Measurements from ENCODE around the gene ZNF775. TPM values are rescaled to one million over a fixed set of nuclear protein-coding genes. Genes with fewer than 3 reads are reported as not detected.

ZNF775 gene
- total and polyA plus RNA-seq, 2 of the 13 experiments (the other 11 are each of a cell fraction or from before 2014, with no cell fraction given), result 3.1 to 3.2 TPM

DNA sequence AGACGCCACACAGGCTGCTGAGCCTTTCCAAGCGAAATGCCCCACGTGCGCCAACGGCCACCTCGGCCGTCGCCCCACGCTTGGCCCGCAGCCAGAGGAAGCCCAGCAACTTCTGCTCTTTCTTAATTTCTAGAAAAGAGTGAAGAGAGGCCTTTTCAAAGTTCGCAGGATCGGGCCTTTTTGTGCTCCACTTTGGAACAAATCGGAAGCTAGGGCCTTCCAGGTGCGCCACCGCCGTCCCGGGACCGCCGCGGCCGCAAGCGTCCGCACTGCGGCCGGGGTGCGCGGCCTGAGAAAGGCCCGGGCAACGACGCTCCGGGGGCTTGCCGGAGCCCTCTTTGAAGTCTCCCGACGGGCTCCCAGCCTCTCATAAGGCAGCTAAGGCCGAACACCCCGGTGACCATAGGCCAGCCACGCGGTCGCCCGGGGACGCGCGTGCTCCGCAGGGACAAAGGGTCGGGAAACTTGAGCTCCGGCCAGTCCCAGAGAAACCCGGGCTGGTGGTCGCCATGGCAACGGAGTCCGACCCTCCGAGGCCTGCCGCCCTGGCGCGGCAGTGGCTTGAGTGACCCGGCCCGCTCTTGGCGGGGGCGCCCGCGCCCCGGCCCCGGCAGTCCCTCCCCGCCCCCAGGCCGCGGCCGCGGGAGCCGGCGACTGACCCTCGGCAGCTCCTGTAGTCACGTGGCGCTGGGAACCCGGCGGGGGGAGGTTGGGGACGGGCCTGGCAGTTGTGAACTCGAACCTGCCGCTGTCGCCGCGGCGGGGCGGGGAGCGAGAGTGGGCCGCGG, 10.8 kb upstream of the ZNF775 start, which contains the start of gene REPIN1 (continued):
- TF ChIP-seq, protein P1, sequence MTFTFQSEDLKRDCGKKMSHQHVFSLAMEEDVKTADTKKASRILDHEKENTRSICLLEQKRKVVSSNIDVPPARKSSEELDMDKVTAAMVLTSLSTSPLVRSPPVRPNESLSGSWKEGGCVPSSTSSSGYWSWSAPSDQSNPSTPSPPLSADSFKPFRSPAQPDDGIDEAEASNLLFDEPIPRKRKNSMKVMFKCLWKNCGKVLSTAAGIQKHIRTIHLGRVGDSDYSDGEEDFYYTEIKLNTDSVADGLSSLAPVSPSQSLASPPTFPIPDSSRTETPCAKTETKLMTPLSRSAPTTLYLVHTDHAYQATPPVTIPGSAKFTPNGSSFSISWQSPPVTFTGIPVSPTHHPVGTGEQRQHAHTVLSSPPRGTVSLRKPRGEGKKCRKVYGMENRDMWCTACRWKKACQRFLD (CRISPR knock-in tag; IDR thresholded peaks at IDR 0.05; ENCODE audit: borderline replicate concordance), result peak; percentile 77
- TF ChIP-seq, protein P2, sequence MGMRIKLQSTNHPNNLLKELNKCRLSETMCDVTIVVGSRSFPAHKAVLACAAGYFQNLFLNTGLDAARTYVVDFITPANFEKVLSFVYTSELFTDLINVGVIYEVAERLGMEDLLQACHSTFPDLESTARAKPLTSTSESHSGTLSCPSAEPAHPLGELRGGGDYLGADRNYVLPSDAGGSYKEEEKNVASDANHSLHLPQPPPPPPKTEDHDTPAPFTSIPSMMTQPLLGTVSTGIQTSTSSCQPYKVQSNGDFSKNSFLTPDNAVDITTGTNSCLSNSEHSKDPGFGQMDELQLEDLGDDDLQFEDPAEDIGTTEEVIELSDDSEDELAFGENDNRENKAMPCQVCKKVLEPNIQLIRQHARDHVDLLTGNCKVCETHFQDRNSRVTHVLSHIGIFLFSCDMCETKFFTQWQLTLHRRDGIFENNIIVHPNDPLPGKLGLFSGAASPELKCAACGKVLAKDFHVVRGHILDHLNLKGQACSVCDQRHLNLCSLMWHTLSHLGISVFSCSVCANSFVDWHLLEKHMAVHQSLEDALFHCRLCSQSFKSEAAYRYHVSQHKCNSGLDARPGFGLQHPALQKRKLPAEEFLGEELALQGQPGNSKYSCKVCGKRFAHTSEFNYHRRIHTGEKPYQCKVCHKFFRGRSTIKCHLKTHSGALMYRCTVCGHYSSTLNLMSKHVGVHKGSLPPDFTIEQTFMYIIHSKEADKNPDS (CRISPR knock-in tag; IDR thresholded peaks at IDR 0.05), result peak; percentile 67; the same call in 1 of the 2 replicates
- TF ChIP-seq YEATS2 (CRISPR knock-in tag; IDR thresholded peaks at IDR 0.05; ENCODE audit: borderline replicate concordance) (peak; percentile 44; the same call in 1 of the 2 replicates), ZSCAN21 (CRISPR knock-in tag; IDR thresholded peaks at IDR 0.05; ENCODE audit: borderline replicate concordance) (peak; percentile 53), YEATS4 (CRISPR knock-in tag; IDR thresholded peaks at IDR 0.05; ENCODE audit: borderline replicate concordance) (peak; percentile 96), ZNF816 (CRISPR knock-in tag; IDR thresholded peaks at IDR 0.05; ENCODE audit: borderline replicate concordance) (peak; percentile 65; the same call in 1 of the 2 replicates), XBP1 (CRISPR knock-in tag; IDR thresholded peaks at IDR 0.05) (no peak), NCOA1 (CRISPR knock-in tag; IDR thresholded peaks at IDR 0.05) (peak; percentile 69; the same call in 1 of the 2 replicates), FOXK2 (IDR thresholded peaks at IDR 0.05) (no peak), LCORL (IDR thresholded peaks at IDR 0.05) (no peak), LCORL (CRISPR knock-in tag; IDR thresholded peaks at IDR 0.05) (peak; percentile 76; the same call in 1 of the 2 replicates), ZNF761 (CRISPR knock-in tag; conservative IDR thresholded peaks at IDR 0.05) (peak; percentile 36; the same call in 1 of the 2 replicates), CHD2 (IDR thresholded peaks at IDR 0.05; ENCODE audit: low read depth, low read length) (0 out of 2 replicates have a peak, but pooled peaks have one; percentile 34), ZNF30 (CRISPR knock-in tag; IDR thresholded peaks at IDR 0.05) (peak; percentile 97), ZNF557 (CRISPR knock-in tag; IDR thresholded peaks at IDR 0.05) (0 out of 2 replicates have a peak, but pooled peaks have one; percentile 34), HNRNPK (IDR thresholded peaks at IDR 0.05; ENCODE audit: low read depth, low read length, poor library complexity, severe bottlenecking) (peak; percentile 47), ZNF780A (CRISPR knock-in tag; IDR thresholded peaks at IDR 0.05) (no peak), NBN (conservative IDR thresholded peaks at IDR 0.05) (no peak), CBX2 (IDR thresholded peaks at IDR 0.05; ENCODE audit: low read depth, low read length) (no peak), CBX2 (CRISPR knock-in tag; IDR thresholded peaks at IDR 0.05; ENCODE audit: low read depth) (0 out of 2 replicates have a peak, but pooled peaks have one; percentile 37), NR3C1 (CRISPR knock-in tag; IDR thresholded peaks at IDR 0.05) (no peak)
- TF ChIP-seq, protein P3, sequence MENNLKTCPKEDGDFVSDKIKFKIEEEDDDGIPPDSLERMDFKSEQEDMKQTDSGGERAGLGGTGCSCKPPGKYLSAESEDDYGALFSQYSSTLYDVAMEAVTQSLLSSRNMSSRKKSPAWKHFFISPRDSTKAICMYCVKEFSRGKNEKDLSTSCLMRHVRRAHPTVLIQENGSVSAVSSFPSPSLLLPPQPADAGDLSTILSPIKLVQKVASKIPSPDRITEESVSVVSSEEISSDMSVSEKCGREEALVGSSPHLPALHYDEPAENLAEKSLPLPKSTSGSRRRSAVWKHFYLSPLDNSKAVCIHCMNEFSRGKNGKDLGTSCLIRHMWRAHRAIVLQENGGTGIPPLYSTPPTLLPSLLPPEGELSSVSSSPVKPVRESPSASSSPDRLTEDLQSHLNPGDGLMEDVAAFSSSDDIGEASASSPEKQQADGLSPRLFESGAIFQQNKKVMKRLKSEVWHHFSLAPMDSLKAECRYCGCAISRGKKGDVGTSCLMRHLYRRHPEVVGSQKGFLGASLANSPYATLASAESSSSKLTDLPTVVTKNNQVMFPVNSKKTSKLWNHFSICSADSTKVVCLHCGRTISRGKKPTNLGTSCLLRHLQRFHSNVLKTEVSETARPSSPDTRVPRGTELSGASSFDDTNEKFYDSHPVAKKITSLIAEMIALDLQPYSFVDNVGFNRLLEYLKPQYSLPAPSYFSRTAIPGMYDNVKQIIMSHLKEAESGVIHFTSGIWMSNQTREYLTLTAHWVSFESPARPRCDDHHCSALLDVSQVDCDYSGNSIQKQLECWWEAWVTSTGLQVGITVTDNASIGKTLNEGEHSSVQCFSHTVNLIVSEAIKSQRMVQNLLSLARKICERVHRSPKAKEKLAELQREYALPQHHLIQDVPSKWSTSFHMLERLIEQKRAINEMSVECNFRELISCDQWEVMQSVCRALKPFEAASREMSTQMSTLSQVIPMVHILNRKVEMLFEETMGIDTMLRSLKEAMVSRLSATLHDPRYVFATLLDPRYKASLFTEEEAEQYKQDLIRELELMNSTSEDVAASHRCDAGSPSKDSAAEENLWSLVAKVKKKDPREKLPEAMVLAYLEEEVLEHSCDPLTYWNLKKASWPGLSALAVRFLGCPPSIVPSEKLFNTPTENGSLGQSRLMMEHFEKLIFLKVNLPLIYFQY (CRISPR knock-in tag; IDR thresholded peaks at IDR 0.05; ENCODE audit: borderline replicate concordance), result 0 out of 2 replicates have a peak, but pooled peaks have one; percentile 21
- TF ChIP-seq, protein P4, sequence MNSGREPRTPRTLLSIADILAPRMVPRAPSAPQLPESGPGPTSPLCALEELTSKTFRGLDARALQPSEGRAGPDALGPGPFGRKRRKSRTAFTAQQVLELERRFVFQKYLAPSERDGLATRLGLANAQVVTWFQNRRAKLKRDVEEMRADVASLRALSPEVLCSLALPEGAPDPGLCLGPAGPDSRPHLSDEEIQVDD (CRISPR knock-in tag; IDR thresholded peaks at IDR 0.05; ENCODE audit: borderline replicate concordance), result peak; percentile 23; the same call in 1 of the 2 replicates
